ENCODE results near the gene PODXL. TPM values are rescaled to one million over a fixed set of nuclear protein-coding genes. Genes with fewer than 3 reads are reported as not detected.

PODXL gene
- total RNA-seq, 1 experiment from 2014 or later, result 727 TPM

- WGBS (ENCODE audit: extremely low coverage, insufficient read length, low lambda C conversion rate), result no CpG with 5 or more reads among the region's 1 CpG
These were observed 69.2 kb downstream of the PODXL start for GRCh38 chr7:131487217-131487616.

More at GRCh38 chr7:131487217-131487616, 69.2 kb downstream of the PODXL start:
- Histone ChIP-seq H2BK5ac (ENCODE audit: insufficient read length, low read length) (no peak overlapping the region), H3K14ac (ENCODE audit: insufficient read depth, low read length) (no peak overlapping the region), H3K4ac (ENCODE audit: low read depth, low read length) (no peak overlapping the region), H3K9me3 (ENCODE audit: control insufficient read depth, low read depth, low read length) (no peaks in the 10 kb centered on the region), H4K5ac (ENCODE audit: insufficient read length, low read depth, low read length) (no peak overlapping the region), H3K79me1 (ENCODE audit: insufficient read depth, low read depth, low read length, poor library complexity, severe bottlenecking) (no peaks in the 10 kb centered on the region), H2BK120ac (ENCODE audit: low read depth, low read length, poor library complexity, severe bottlenecking) (no peak overlapping the region), H3K27me3 (ENCODE audit: insufficient read depth, low read length) (no peaks in the 10 kb centered on the region), H3K23ac (ENCODE audit: insufficient read length, low read depth, low read length) (no peak overlapping the region), H2AK5ac (ENCODE audit: insufficient read length, low read length) (no peak overlapping the region), H3K27ac (ENCODE audit: insufficient read length, low read depth, low read length) (no peak overlapping the region), H3K56ac (ENCODE audit: insufficient read length, low read depth, low read length) (no peak overlapping the region), H4K20me1 (ENCODE audit: control insufficient read depth, insufficient read depth, insufficient read length) (no peaks in the 10 kb centered on the region), H2BK15ac (ENCODE audit: low read depth, low read length) (no peak overlapping the region), H2AFZ (ENCODE audit: low read length) (no peak overlapping the region), H2BK20ac (ENCODE audit: low read depth, low read length, poor library complexity, severe bottlenecking) (no peak overlapping the region), H3K79me2 (ENCODE audit: insufficient read depth, low read length) (no peaks in the 10 kb centered on the region), H4K8ac (replicated peaks; ENCODE audit: insufficient read length, low read depth, low read length) (no peak overlapping the region), H3K18ac (ENCODE audit: insufficient read length, low read depth, low read length) (no peak overlapping the region), H3K4me2 (ENCODE audit: insufficient read depth, insufficient read length, low read length) (no peak overlapping the region), H3T11ph (ENCODE audit: low read length) (no peak overlapping the region), H3K23me2 (ENCODE audit: insufficient read length, low read depth, low read length, poor library complexity, severe bottlenecking) (no peaks in the 10 kb centered on the region), H2BK12ac (ENCODE audit: insufficient read length, low read depth, low read length) (no peak overlapping the region), H3K9ac (ENCODE audit: extremely low read depth, insufficient read length, low read length) (no peak overlapping the region), H4K91ac (ENCODE audit: insufficient read length, low read depth, low read length) (no peak overlapping the region), H3K4me1 (ENCODE audit: insufficient read depth, low read length) (no peaks in the 10 kb centered on the region)
- DNase-seq, result no peak
- Mint-ChIP-seq H3K36me3 (ENCODE audit: insufficient read depth in 1 of 3, low read depth in 3 of 3) (peaks cover 0 to 1% (median 0%) of the 10 kb centered on the region in 3 experiments; a peak in 2 of 7 replicates), H3K27me3 (ENCODE audit: low read depth) (no peaks in the 10 kb centered on the region; the same call in 1 of the 2 replicates), H3K4me1 (0 out of 4 replicates have a peak, but pooled peaks cover 0 to 2% of the 10 kb centered on the region in 2 experiments), H3K9me3 (no peaks in the 10 kb centered on the region), H3K4me3 (no peak overlapping the region), H3K27ac (0 out of 7 replicates have a peak overlapping the region, but pooled peaks of 1 of the 3 experiments have one; percentile 39)
- TF ChIP-seq CTCF (conservative IDR thresholded peaks at IDR 0.05), result no peak
